Measurements from ENCODE around the gene TMCC1. TPM values are rescaled to one million over a fixed set of nuclear protein-coding genes. Genes with fewer than 3 reads are reported as not detected.
A peak's percentile ranks its signal among the peaks of the same experiment; 100 is the strongest.
"Not testable (repeated sequence)": the region's sequence is repeated elsewhere in the genome, so short reads cannot be mapped to it uniquely, and the experiment has no call there.

TMCC1 gene
- total RNA-seq, 1 donor from 2014 or later = 28.0 TPM

GRCh38 chr3:129838086-129838485, 55.4 kb downstream of the TMCC1 start:
- Histone ChIP-seq H3K36me3 (ENCODE audit: control insufficient read depth, insufficient read depth, low read length) (no peaks in the 10 kb centered on the region), H3K4me3 (ENCODE audit: low read depth, low read length) (no peak overlapping the region), H3K27me3 (ENCODE audit: control insufficient read depth, insufficient read depth, low read length) (no peaks in the 10 kb centered on the region)
- TF ChIP-seq CTCF (IDR thresholded peaks at IDR 0.05; ENCODE audit: insufficient read depth, low read length, poor library complexity, severe bottlenecking) = no peak
- no peak for DNase-seq (ENCODE audit: low read depth)

- H3K36me3 ChIP-seq (ENCODE audit: control insufficient read depth, insufficient read depth, low read length) = no peaks in the 10 kb centered on the region
- H3K27me3 ChIP-seq (ENCODE audit: control insufficient read depth, insufficient read depth, low read length) = no peaks in the 10 kb centered on the region
- DNase-seq (ENCODE audit: low read depth) = peak; percentile 4
- TF ChIP-seq CTCF (IDR thresholded peaks at IDR 0.05; ENCODE audit: insufficient read depth, low read length, poor library complexity, severe bottlenecking) = no peak
- H3K4me3 ChIP-seq (ENCODE audit: low read depth, low read length) = no peak overlapping the region
These were observed 56.4 kb downstream of the TMCC1 start for GRCh38 chr3:129837065-129837642.

- H3K27me3 ChIP-seq (ENCODE audit: control insufficient read depth, insufficient read depth, low read length) = no peaks in the 10 kb centered on the region
- TF ChIP-seq CTCF (IDR thresholded peaks at IDR 0.05; ENCODE audit: insufficient read depth, low read length, poor library complexity, severe bottlenecking) = no peak
- no peaks in the 10 kb centered on the region for H3K36me3 ChIP-seq (ENCODE audit: control insufficient read depth, insufficient read depth, low read length)
- no peak for DNase-seq (ENCODE audit: low read depth)
- H3K4me3 ChIP-seq (ENCODE audit: low read depth, low read length) = no peak overlapping the region
These were observed 57.0 kb downstream of the TMCC1 start for GRCh38 chr3:129836381-129837064.

GRCh38 chr3:129835198-129835597, 58.3 kb downstream of the TMCC1 start:
- Histone ChIP-seq H3K4me3 (ENCODE audit: low read depth, low read length) (no peak overlapping the region), H3K27me3 (ENCODE audit: control insufficient read depth, insufficient read depth, low read length) (no peaks in the 10 kb centered on the region)
- TF ChIP-seq CTCF (IDR thresholded peaks at IDR 0.05; ENCODE audit: insufficient read depth, low read length, poor library complexity, severe bottlenecking) = no peak

GRCh38 chr3:129834580-129834979, 58.9 kb downstream of the TMCC1 start:
- DNase-seq (ENCODE audit: low read depth) = no peak
- no peak for TF ChIP-seq CTCF (IDR thresholded peaks at IDR 0.05; ENCODE audit: insufficient read depth, low read length, poor library complexity, severe bottlenecking)
- H3K4me3 ChIP-seq (ENCODE audit: low read depth, low read length) = no peak overlapping the region
- H3K36me3 ChIP-seq (ENCODE audit: control insufficient read depth, insufficient read depth, low read length) = no peaks in the 10 kb centered on the region
- no peaks in the 10 kb centered on the region for H3K27me3 ChIP-seq (ENCODE audit: control insufficient read depth, insufficient read depth, low read length)

More at GRCh38 chr3:129835198-129835597, 58.3 kb downstream of the TMCC1 start:
- DNase-seq (ENCODE audit: low read depth) = no peak
- H3K36me3 ChIP-seq (ENCODE audit: control insufficient read depth, insufficient read depth, low read length) = no peaks in the 10 kb centered on the region

GRCh38 chr3:129831942-129832341, 61.6 kb downstream of the TMCC1 start:
- H3K36me3 ChIP-seq (ENCODE audit: control insufficient read depth, insufficient read depth, low read length); H3K4me3 ChIP-seq (ENCODE audit: low read depth, low read length); DNase-seq (ENCODE audit: low read depth); H3K27me3 ChIP-seq (ENCODE audit: control insufficient read depth, insufficient read depth, low read length): not testable (repeated sequence)
